ENCODE results near the gene GPC2.

The GPC2 gene

GRCh38 chr7:100167912-100168323 is 9.3 kb downstream of the GPC2 start:
- DNase-seq: no peak

- DNase-seq: no peak
Measured at GRCh38 chr7:100166970-100167911, 9.9 kb downstream of the GPC2 start.

GRCh38 chr7:100166317-100166940 is 10.8 kb downstream of the GPC2 start:
- peak; percentile 36 for DNase-seq

GRCh38 chr7:100163871-100164270 is 13.3 kb downstream of the GPC2 start:
- no peak for DNase-seq

- DNase-seq: no peak
Measured at GRCh38 chr7:100163006-100163531, 14.1 kb downstream of the GPC2 start.

GRCh38 chr7:100160067-100160466 is 17.1 kb downstream of the GPC2 start:
- no peak for DNase-seq

- no peak for DNase-seq
Measured at GRCh38 chr7:100159099-100159623, 18.0 kb downstream of the GPC2 start.

GRCh38 chr7:100158229-100159098 is 18.7 kb downstream of the GPC2 start, which contains the start of gene TRAPPC14:
TRAPPC14 (minus strand) TSS chr7:100158723; CDS start chr7:100158499, 224 bp downstream.
- DNase-seq: peak; percentile 87

GRCh38 chr7:100157334-100158228 is 19.6 kb downstream of the GPC2 start:
- DNase-seq: no peak

- no peak for DNase-seq
Measured at GRCh38 chr7:100157069-100157333, 20.2 kb downstream of the GPC2 start.

GRCh38 chr7:100156331-100157068 is 20.7 kb downstream of the GPC2 start:
- DNase-seq: no peak

- no peak for DNase-seq
Measured at GRCh38 chr7:100155553-100156317, 21.4 kb downstream of the GPC2 start.

GRCh38 chr7:100154651-100155491 is 22.3 kb downstream of the GPC2 start:
- DNase-seq: no peak

GRCh38 chr7:100153708-100154535 is 23.3 kb downstream of the GPC2 start:
- no peak for DNase-seq

GRCh38 chr7:100152937-100153666 is 24.1 kb downstream of the GPC2 start:
- DNase-seq: no peak

- DNase-seq: no peak
Measured at GRCh38 chr7:100152404-100152803, 24.8 kb downstream of the GPC2 start.

GRCh38 chr7:100148559-100149328 is 28.4 kb downstream of the GPC2 start, which contains the start of gene LAMTOR4:
LAMTOR4 (plus strand) TSS chr7:100148918; CDS start chr7:100148973, 55 bp downstream.
- peak; percentile 98 for DNase-seq

Measured in activated effector memory CD4-positive, alpha-beta T cell treated with Interleukin-2 at 50 U/mL for 16 hours (primary cell).